GM12801 (cell line): ENCODE data around the gene GPR89B.

ENCODE experiments used
- CTCF ChIP-seq: IDR thresholded peaks from one replicate; pipeline ENCODE4 v1.5.1; 2011; ENCODE audit warnings: control low read depth; ENCODE audit not compliant: insufficient read length; ENCODE audit errors: extremely low read depth

Gene GPR89B

GRCh38 chr1:147913362-147913942 is 14.8 kb upstream of the GPR89B start:
- TF ChIP-seq CTCF = no peak

- no peak for TF ChIP-seq CTCF
Measured at GRCh38 chr1:147919896-147920295, 8.3 kb upstream of the GPR89B start.

- TF ChIP-seq CTCF = no peak
Measured at GRCh38 chr1:147924813-147925212, 3.4 kb upstream of the GPR89B start.

- no peak for TF ChIP-seq CTCF
Measured at GRCh38 chr1:148010527-148010926, 82.3 kb downstream of the GPR89B start.
